OCI-LY7 (cell line): ENCODE data around the gene TRIP13. TPM values are rescaled to one million over a fixed set of nuclear protein-coding genes. Genes with fewer than 3 reads are reported as not detected.
"Not testable (repeated sequence)": the region's sequence is repeated elsewhere in the genome, so short reads cannot be mapped to it uniquely, and the experiment has no call there.

Experiments used
- BruUV-seq: library from RNA; stranded (reverse); fragments of 400-500 nt; replicated peaks from 2 replicates; lab custom pipeline; 2021; lab: Mats Ljungman, UMichigan
- CTCF ChIA-PET: fragments of 300-600 bp; sonication (Branson Sonifier 250); formaldehyde crosslinking; loops from one replicate; lab custom pipeline; 2022; ENCODE audit warnings: antibody characterized with exemption; ENCODE audit not compliant: unreplicated experiment; lab: Charles Lee
- POLR2A ChIA-PET: fragments of 300-600 bp; sonication (Branson Sonifier 250); formaldehyde crosslinking; loops from one replicate; lab custom pipeline; 2022; ENCODE audit warnings: antibody characterized with exemption; lab: Charles Lee
- DNase-seq: peaks from one replicate; pipeline ENCODE4 v3.0.0-alpha.2; 2015; ENCODE audit warnings: low spot score
- H2AFZ ChIP-seq: fragments of 200-600 bp; sonication (generic), shearing (Covaris generic); 2 replicates; pipeline ENCODE4 v1.6.1; 2014; ENCODE audit warnings: mild to moderate bottlenecking, antibody characterized with exemption, low read length, moderate library complexity
- H3K27ac ChIP-seq: fragments of 200-600 bp; sonication (generic); 2 replicates; pipeline ENCODE4 v1.5.1; 2014; ENCODE audit warnings: mixed run types, low read depth, mild to moderate bottlenecking, moderate library complexity, low read length, inconsistent platforms; ENCODE audit not compliant: poor library complexity, severe bottlenecking
- H3K36me3 ChIP-seq: fragments of 200-600 bp; sonication (generic); 2 replicates; pipeline ENCODE4 v1.6.1; 2014; ENCODE audit warnings: mild to moderate bottlenecking, antibody characterized with exemption, low read length, moderate library complexity, mixed read lengths; ENCODE audit not compliant: insufficient read depth
- H3K4me1 ChIP-seq: fragments of 200-600 bp; sonication (generic); 2 replicates; pipeline ENCODE4 v1.5.1; 2014; ENCODE audit warnings: mild to moderate bottlenecking, low read length; ENCODE audit not compliant: insufficient read depth, poor library complexity, severe bottlenecking
- H3K4me2 ChIP-seq: fragments of 200-600 bp; sonication (generic); 2 replicates; pipeline ENCODE4 v1.6.1; 2014; ENCODE audit warnings: mild to moderate bottlenecking, low read length
- H3K4me3 ChIP-seq: fragments of 200-600 bp; sonication (generic); 2 replicates; pipeline ENCODE4 v1.5.1; 2014; ENCODE audit warnings: mild to moderate bottlenecking, low read depth, low read length; ENCODE audit not compliant: poor library complexity, severe bottlenecking
- H3K79me2 ChIP-seq: fragments of 200-600 bp; sonication (generic); 2 replicates; pipeline ENCODE4 v1.6.1; 2016; ENCODE audit warnings: low read depth, mild to moderate bottlenecking, low read length, moderate library complexity, mixed read lengths; ENCODE audit not compliant: insufficient read depth
- H3K9me2 ChIP-seq: fragments of 200-600 bp; sonication (generic); 2 replicates; pipeline ENCODE4 v1.6.1; 2016; ENCODE audit warnings: mild to moderate bottlenecking, low read length, mixed read lengths; ENCODE audit not compliant: insufficient read depth
- H3K9me3 ChIP-seq: fragments of 200-600 bp; sonication (generic); 2 replicates; pipeline ENCODE4 v1.6.1; 2014; ENCODE audit warnings: mild to moderate bottlenecking, mixed run types, low read length, mixed read lengths
- H4K20me1 ChIP-seq: fragments of 200-600 bp; sonication (generic); 2 replicates; pipeline ENCODE4 v1.6.1; 2014; ENCODE audit warnings: mild to moderate bottlenecking, antibody characterized with exemption, low read length, moderate library complexity, mixed read lengths; ENCODE audit not compliant: insufficient read depth
- CTCF ChIP-seq: fragments of 200-600 bp; sonication (generic); conservative IDR thresholded peaks from 2 replicates; pipeline ENCODE4 v1.5.1; 2014; ENCODE audit warnings: mild to moderate bottlenecking, antibody characterized with exemption, low read length, moderate library complexity, mixed read lengths
- EZH2phosphoT487 ChIP-seq: fragments of 200-600 bp; sonication (generic); IDR thresholded peaks from 2 replicates; pipeline ENCODE4 v1.6.1; 2018; ENCODE audit warnings: low read depth, borderline replicate concordance, mild to moderate bottlenecking, mixed run types, antibody characterized with exemption, low read length, moderate library complexity, mixed read lengths
- intact Hi-C: fragments of 100-400 bp; cut with micrococcal nuclease; formaldehyde crosslinking; loops from one replicate; pipeline ENCODE4 v1.10.0; 2022; ENCODE audit not compliant: unreplicated experiment
- total RNA-seq, 2 experiments: library from RNA; depleted of rRNA in 1 of 2; stranded (reverse); fragments of >200 nt in 1 of 2; shearing (Covaris generic) in 1 of 2; gene quantifications; 2 replicates each; pipeline ENCODE4 v1.2.3, GENCODE V29; 2014 to 2022

Gene TRIP13
- total RNA-seq, 2 experiments from 2014 or later: 46.6 to 59.4 TPM

DNA sequence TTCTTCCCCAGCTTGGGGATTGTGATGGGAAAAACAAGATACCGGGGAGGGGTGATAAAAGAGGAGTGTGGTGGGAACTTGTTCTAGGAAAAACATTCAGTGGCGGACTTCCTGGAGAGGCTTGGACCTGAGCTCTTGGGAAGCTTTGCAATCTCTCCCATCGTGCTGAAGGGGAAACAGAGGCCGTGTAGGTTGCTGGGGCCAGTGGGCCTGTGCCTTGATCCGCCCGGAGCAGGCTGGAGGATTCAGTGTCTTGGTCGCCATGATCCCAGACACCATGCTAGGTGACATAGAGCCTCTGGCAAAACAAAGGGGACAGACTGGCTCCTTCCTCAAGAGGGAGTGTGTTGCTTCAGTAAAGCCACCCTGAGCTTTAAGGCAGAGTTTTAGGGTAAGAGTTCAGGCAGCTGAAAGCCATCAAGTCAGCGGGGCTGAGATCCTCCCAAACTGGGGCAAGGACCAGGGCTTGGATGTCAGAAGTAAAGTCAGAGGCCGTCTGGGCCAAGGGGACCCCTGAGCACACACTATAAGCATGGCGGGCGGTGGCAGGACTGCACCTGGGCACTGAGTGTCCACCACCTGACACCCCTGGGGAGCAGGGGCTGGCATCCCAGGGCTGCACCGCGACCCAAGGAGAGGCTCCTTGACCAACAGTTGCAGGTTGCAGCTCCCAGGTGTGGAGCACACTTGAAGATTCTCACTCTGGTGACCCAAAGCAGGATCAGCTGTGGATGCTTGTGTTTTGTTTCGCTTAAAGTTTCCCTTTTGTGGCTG lies 44.7 kb downstream of the TRIP13 start:
- ChIA-PET CTCF (no interaction called here), POLR2A (no interaction called here)
- no peak for DNase-seq
- no TSS peak for BruUV-seq
- Histone ChIP-seq H3K79me2 (no peaks in the 10 kb centered on the region), H3K27ac (no peak overlapping the region), H3K9me2 (no peaks in the 10 kb centered on the region), H3K36me3 (no peaks in the 10 kb centered on the region), H3K9me3 (no peaks in the 10 kb centered on the region), H4K20me1 (no peaks in the 10 kb centered on the region), H3K4me1 (no peaks in the 10 kb centered on the region), H3K4me3 (no peak overlapping the region), H3K4me2 (no peak overlapping the region), H2AFZ (no peak overlapping the region)
- TF ChIP-seq EZH2phosphoT487 (no peak), CTCF (no peak)
- intact Hi-C loops: no loop called here

DNA sequence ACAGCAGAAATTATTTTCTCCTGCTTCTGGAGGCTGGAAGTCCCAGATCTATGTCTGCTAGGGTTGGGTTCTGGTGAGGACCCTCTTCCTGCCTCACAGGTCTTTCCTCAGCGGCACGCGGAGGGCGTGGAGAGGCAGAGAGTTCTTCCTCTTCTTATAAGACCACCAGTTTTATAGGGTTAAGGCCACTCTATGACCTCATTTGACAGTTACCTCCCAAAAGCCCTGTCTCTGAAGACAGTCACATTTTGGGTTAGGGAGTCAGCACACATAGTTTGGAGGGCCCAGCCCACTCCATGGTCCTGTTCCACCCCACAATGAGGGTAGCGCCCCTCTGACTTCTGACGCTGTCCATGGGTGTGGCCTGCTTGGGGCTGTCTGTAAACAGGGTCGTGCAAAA lies 46.7 kb downstream of the TRIP13 start:
- H2AFZ ChIP-seq: no peak overlapping the region
- no peak overlapping the region for H3K4me2 ChIP-seq
- TF ChIP-seq EZH2phosphoT487 (no peak), CTCF (no peak)
- H3K79me2 ChIP-seq: no peaks in the 10 kb centered on the region
- H3K9me2 ChIP-seq: no peaks in the 10 kb centered on the region
- intact Hi-C loops: no loop called here
- H3K27ac ChIP-seq: no peak overlapping the region
- H3K36me3 ChIP-seq: no peaks in the 10 kb centered on the region
- no peaks in the 10 kb centered on the region for H4K20me1 ChIP-seq
- no peak for DNase-seq
- no peak overlapping the region for H3K4me3 ChIP-seq
- POLR2A ChIA-PET: no interaction called here
- no peaks in the 10 kb centered on the region for H3K4me1 ChIP-seq
- H3K9me3 ChIP-seq: no peaks in the 10 kb centered on the region
- no TSS peak for BruUV-seq
- CTCF ChIA-PET: no interaction called here

DNA sequence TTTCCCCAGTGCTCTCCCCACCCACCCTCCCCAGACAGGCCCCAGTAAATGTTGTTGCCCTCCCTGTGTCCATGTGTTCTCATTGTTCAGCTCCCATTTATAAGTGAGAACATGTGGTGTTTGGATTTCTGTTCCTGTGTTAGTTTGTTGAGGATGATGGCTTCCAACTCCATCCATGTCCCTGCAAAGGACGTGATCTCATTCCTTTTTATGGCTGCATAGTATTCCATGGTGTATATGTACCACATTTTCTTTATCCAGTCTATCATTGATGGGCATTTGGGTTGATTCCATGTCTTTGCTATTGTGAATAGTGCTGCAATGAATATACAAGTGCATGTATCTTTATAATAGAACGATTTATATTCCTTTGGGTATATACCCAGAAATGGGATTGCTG lies 48.1 kb downstream of the TRIP13 start:
- H3K4me2 ChIP-seq, CTCF ChIA-PET, POLR2A ChIA-PET, H2AFZ ChIP-seq, DNase-seq, H3K4me3 ChIP-seq, H4K20me1 ChIP-seq, H3K9me2 ChIP-seq, H3K36me3 ChIP-seq, H3K4me1 ChIP-seq, BruUV-seq, H3K79me2 ChIP-seq, H3K27ac ChIP-seq, intact Hi-C loops, H3K9me3 ChIP-seq: not testable (repeated sequence)
